PC-9 (cell line): Measurements from ENCODE around the gene ZDHHC18. TPM values are rescaled to one million over a fixed set of nuclear protein-coding genes. Genes with fewer than 3 reads are reported as not detected.

Experiments used
- BruUV-seq: library from RNA; stranded (reverse); fragments of 400-500 nt; replicated peaks from 2 replicates; lab custom pipeline; 2021; lab: Mats Ljungman, UMichigan
- CTCF ChIA-PET: fragments of 300-600 bp; sonication (Branson Sonifier 250); formaldehyde crosslinking; loops from one replicate; lab custom pipeline; 2022; ENCODE audit warnings: antibody characterized with exemption; lab: Charles Lee
- POLR2A ChIA-PET: fragments of 300-600 bp; sonication (Branson Sonifier 250); formaldehyde crosslinking; loops from one replicate; lab custom pipeline; 2022; ENCODE audit warnings: antibody characterized with exemption; ENCODE audit not compliant: unreplicated experiment; lab: Charles Lee
- DNase-seq, 2 experiments: peaks; one replicate each; pipeline versions ENCODE4 v3.0.0 to v3.0.0-alpha.2; 2015 to 2022; ENCODE audit warnings: mixed read lengths in 1 of 2
- H2AFZ ChIP-seq: fragments of 200-600 bp; sonication (generic); 2 replicates; pipeline ENCODE4 v1.8.1; 2017; ENCODE audit warnings: antibody characterized with exemption
- H3F3A ChIP-seq: fragments of 200-600 bp; sonication (generic); 2 replicates; pipeline ENCODE4 v1.8.1; 2017; ENCODE audit warnings: antibody characterized with exemption, mild to moderate bottlenecking, low read depth; ENCODE audit not compliant: insufficient read depth
- H3K27ac ChIP-seq: fragments of 200-600 bp; sonication (generic); 2 replicates; pipeline ENCODE4 v1.6.1; 2016; ENCODE audit warnings: mixed run types
- H3K27me3 ChIP-seq: fragments of 200-600 bp; sonication (generic); 2 replicates; pipeline ENCODE4 v1.6.1; 2016; ENCODE audit warnings: low read depth, mixed run types; ENCODE audit not compliant: insufficient read depth
- H3K36me3 ChIP-seq: fragments of 200-600 bp; sonication (generic); 2 replicates; pipeline ENCODE4 v1.6.1; 2016; ENCODE audit warnings: low read depth, mixed run types
- H3K4me1 ChIP-seq: fragments of 200-600 bp; sonication (generic); replicated peaks from 2 replicates; pipeline ENCODE4 v1.6.1; 2016; ENCODE audit warnings: mixed run types; ENCODE audit not compliant: insufficient read depth
- H3K4me2 ChIP-seq: fragments of 200-600 bp; sonication (generic); 2 replicates; pipeline ENCODE4 v1.6.1; 2017; ENCODE audit warnings: mixed run types
- H3K4me3 ChIP-seq: fragments of 200-600 bp; sonication (generic); 2 replicates; pipeline ENCODE4 v1.6.1; 2016; ENCODE audit warnings: mixed run types
- H3K79me2 ChIP-seq: fragments of 200-600 bp; sonication (generic); 2 replicates; pipeline ENCODE4 v1.6.1; 2017; ENCODE audit warnings: low read depth, mixed run types
- H3K9me2 ChIP-seq: fragments of 200-600 bp; sonication (generic); 2 replicates; pipeline ENCODE4 v1.8.1; 2017; ENCODE audit warnings: mild to moderate bottlenecking; ENCODE audit not compliant: insufficient read depth
- H3K9me3 ChIP-seq: fragments of 200-600 bp; sonication (generic); 2 replicates; pipeline ENCODE4 v1.8.1; 2016; ENCODE audit warnings: low read depth; ENCODE audit not compliant: insufficient read depth
- H4K20me1 ChIP-seq: fragments of 200-600 bp; sonication (generic); 2 replicates; pipeline ENCODE4 v1.8.1; 2017; ENCODE audit not compliant: insufficient read depth
- EZH2 ChIP-seq: fragments of 200-600 bp; sonication (generic); IDR thresholded peaks from 2 replicates; pipeline ENCODE4 v1.8.0; 2017; ENCODE audit warnings: antibody characterized with exemption, low read depth
- intact Hi-C: fragments of 100-400 bp; cut with micrococcal nuclease; formaldehyde crosslinking; loops from one replicate; pipeline ENCODE4 v1.10.0; 2022; ENCODE audit not compliant: unreplicated experiment
- total RNA-seq: library from RNA; stranded (reverse); gene quantifications from 2 replicates; pipeline ENCODE4 v1.2.3, GENCODE V29; 2021
- TF ChIP-seq, protein P1 (sequence below): fragments of 200-600 bp; sonication (generic); conservative IDR thresholded peaks from 2 replicates; pipeline ENCODE4 v1.6.1; 2017; ENCODE audit warnings: mixed run types, antibody characterized with exemption, mild to moderate bottlenecking, moderate library complexity

The ZDHHC18 gene
- total RNA-seq, 1 experiment from 2014 or later: 36.1 TPM

DNA sequence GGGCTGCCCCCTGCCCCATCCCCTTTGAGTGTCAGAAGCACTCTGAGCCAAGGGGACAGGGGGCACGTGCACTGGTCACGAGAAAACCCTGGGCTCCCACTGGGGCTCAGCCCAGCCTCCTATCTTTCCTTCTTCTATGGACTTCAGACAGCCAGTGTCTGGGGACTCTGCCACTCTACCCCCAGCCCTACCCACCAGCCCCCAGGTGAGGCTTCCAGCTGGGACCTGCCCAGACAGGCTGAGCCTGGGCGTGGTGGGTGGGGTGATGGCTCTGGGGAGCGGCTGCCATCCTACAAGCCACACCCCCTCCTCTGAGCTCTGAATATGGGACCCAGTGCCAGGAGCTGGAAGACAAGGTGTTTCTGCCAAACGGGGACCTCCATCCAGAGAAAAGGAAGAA, 28.4 kb downstream of the ZDHHC18 start:
- peak in 1 of 2 experiments; percentile 63 for DNase-seq
- no TSS peak for BruUV-seq
- no peak overlapping the region for H3K4me3 ChIP-seq

DNA sequence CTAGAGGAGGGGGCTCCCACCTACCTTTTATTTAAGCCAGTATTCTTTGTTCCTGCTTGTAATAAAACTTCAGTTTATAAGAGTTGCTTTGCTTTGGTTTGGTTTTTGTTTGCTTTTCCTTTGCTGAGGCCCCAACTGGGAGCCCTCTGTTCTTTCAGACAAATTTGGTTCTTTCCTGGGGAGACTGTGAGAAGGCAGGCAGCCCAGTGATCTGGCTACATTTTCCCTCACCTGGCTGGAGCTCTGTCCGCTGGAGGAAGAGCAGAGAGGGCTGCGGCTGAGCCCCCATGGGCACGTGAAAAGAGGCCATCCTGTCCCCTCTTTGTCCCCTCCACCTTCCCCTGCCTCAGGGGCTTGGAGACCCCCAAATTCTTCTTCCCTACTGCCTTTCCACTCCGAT, 29.1 kb downstream of the ZDHHC18 start:
- intact Hi-C loops: no loop called here
- H3F3A ChIP-seq: peaks cover 40% of the 10 kb centered on the region
- no peaks in the 10 kb centered on the region for H3K9me2 ChIP-seq
- H2AFZ ChIP-seq: no peak overlapping the region
- H3K27ac ChIP-seq: no peak overlapping the region
- no peak overlapping the region for H3K4me2 ChIP-seq
- H3K36me3 ChIP-seq: no peaks in the 10 kb centered on the region
- no peaks in the 10 kb centered on the region for H3K27me3 ChIP-seq
- no peaks in the 10 kb centered on the region for H4K20me1 ChIP-seq
- DNase-seq: no peak
- no peak for TF ChIP-seq EZH2
- TF ChIP-seq, protein P1, sequence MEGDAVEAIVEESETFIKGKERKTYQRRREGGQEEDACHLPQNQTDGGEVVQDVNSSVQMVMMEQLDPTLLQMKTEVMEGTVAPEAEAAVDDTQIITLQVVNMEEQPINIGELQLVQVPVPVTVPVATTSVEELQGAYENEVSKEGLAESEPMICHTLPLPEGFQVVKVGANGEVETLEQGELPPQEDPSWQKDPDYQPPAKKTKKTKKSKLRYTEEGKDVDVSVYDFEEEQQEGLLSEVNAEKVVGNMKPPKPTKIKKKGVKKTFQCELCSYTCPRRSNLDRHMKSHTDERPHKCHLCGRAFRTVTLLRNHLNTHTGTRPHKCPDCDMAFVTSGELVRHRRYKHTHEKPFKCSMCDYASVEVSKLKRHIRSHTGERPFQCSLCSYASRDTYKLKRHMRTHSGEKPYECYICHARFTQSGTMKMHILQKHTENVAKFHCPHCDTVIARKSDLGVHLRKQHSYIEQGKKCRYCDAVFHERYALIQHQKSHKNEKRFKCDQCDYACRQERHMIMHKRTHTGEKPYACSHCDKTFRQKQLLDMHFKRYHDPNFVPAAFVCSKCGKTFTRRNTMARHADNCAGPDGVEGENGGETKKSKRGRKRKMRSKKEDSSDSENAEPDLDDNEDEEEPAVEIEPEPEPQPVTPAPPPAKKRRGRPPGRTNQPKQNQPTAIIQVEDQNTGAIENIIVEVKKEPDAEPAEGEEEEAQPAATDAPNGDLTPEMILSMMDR: no peak
- ChIA-PET CTCF (no interaction called here), POLR2A (interaction anchor here (0.8 kb wide), 1 partner anchor 131 kb away, joined by 6 read pairs; no protein-coding TSS in a partner anchor)
- no peaks in the 10 kb centered on the region for H3K9me3 ChIP-seq
- H3K4me3 ChIP-seq: no peak overlapping the region
- no peaks in the 10 kb centered on the region for H3K79me2 ChIP-seq
- peaks cover 67% of the 10 kb centered on the region for H3K4me1 ChIP-seq
- BruUV-seq: no TSS peak

More for the DNA sequence above, 28.4 kb downstream of the ZDHHC18 start:
- ChIA-PET POLR2A (interaction anchor here (0.8 kb wide), 1 partner anchor 10 kb away, joined by 3 read pairs; no protein-coding TSS in a partner anchor), CTCF (interaction anchor here (0.6 kb wide), 1 partner anchor 177 kb away, joined by 3 read pairs; no protein-coding TSS in a partner anchor)
- Histone ChIP-seq H3K79me2 (no peaks in the 10 kb centered on the region), H3K9me3 (no peaks in the 10 kb centered on the region), H3K9me2 (no peaks in the 10 kb centered on the region), H2AFZ (no peak overlapping the region), H3K36me3 (0 out of 2 replicates have a peak, but pooled peaks cover 3% of the 10 kb centered on the region), H3K27ac (peak overlapping the region; percentile 88; the same call in 1 of the 2 replicates), H3K4me2 (0 out of 2 replicates have a peak overlapping the region, but pooled peaks have one; percentile 10), H3K4me1 (peaks cover 66% of the 10 kb centered on the region), H3F3A (peaks cover 40% of the 10 kb centered on the region), H4K20me1 (no peaks in the 10 kb centered on the region), H3K27me3 (no peaks in the 10 kb centered on the region)
- no peak for TF ChIP-seq EZH2
- TF ChIP-seq, protein P1: no peak
- intact Hi-C loops: loop anchor here (5.0 kb wide), 1 partner anchor 157 kb away; the partner anchor contains the start of gene TENT5B

DNA sequence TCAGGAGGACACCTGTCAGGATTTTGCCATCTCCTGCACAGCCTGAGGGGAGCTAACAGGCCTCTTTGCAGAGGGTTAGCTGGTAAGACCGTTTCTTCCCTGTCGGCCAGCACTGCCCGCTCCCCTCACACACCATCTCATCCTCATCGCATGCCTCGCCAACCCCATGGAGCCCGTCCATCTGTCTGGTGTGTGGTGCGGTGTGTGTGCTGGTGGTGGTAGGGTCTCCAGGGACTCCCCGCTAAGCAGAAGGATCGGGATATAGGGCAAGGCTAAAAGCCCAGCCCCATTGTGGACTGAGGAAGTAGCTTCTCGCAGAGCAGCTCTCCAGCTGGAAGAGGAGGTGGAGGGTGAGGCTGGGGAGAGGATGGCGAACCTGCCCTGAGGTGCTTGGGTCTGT, 29.7 kb downstream of the ZDHHC18 start:
- Histone ChIP-seq H3K9me3 (no peaks in the 10 kb centered on the region), H3K27me3 (no peaks in the 10 kb centered on the region), H3K79me2 (no peaks in the 10 kb centered on the region), H4K20me1 (no peaks in the 10 kb centered on the region), H3K27ac (no peak overlapping the region), H3K36me3 (no peaks in the 10 kb centered on the region), H3K4me1 (peaks cover 73% of the 10 kb centered on the region), H3K4me3 (no peak overlapping the region), H2AFZ (no peak overlapping the region), H3K9me2 (no peaks in the 10 kb centered on the region), H3K4me2 (no peak overlapping the region), H3F3A (peaks cover 46% of the 10 kb centered on the region)
- no peak for TF ChIP-seq EZH2
- TF ChIP-seq, protein P1: no peak
- CTCF ChIA-PET: no interaction called here
- DNase-seq: no peak
- POLR2A ChIA-PET: interaction anchor here (0.8 kb wide), 1 partner anchor 130 kb away, joined by 6 read pairs; no protein-coding TSS in a partner anchor
- BruUV-seq: no TSS peak
- intact Hi-C loops: no loop called here
